ENCODE results near the gene ITPR3. TPM values are rescaled to one million over a fixed set of nuclear protein-coding genes. Genes with fewer than 3 reads are reported as not detected.
"Not testable (repeated sequence)": the region's sequence is repeated elsewhere in the genome, so short reads cannot be mapped to it uniquely, and the experiment has no call there.

The ITPR3 gene
- total and polyA plus RNA-seq, 8 donors, result 70.8 to 147 (median 94.4) TPM

DNA sequence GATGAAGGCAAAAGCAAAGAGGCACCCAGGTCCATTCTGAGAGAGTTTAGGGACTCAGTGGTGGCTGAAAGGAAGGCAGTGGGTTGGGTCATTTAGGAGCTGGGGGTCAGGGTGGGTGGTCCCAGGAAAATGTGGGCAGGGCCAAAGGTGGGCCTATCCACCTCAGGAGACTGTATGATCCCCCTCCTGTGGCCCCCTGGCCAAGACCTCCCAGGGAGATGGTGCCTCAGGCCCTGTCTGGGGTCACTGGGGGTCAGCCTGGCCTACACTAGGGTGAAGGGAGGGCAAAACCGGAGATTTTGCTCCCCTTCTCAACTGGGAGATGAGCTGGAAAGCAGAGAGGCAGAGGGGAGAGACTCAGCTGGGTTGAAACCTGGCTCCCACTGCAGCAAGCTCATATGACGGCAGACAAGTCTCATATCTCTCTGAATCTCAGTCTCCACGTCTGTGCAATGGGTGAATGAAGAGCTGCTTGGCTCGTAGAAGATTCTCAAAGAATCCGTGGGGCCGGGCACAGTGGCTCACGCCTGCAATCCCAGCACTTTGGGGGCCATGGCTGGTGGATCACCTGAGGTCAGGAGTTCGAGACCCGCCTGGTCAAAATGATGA, 29.6 kb upstream of the ITPR3 start:
- intact Hi-C loops (cut with DNase I), result no loop called here
- Histone ChIP-seq H3K27me3 (peaks cover 0 to 19% of the 10 kb centered on the region in 2 donors), H3K27ac (peak overlapping the region; percentile 79 to 83), H3K4me3 (no peak overlapping the region), H3K9me3 (no peaks in the 10 kb centered on the region), H3K4me1 (peaks cover 22 to 30% of the 10 kb centered on the region in 2 donors), H3K36me3 (no peaks in the 10 kb centered on the region)
- no peak for DNase-seq
- TF ChIP-seq, protein P1, sequence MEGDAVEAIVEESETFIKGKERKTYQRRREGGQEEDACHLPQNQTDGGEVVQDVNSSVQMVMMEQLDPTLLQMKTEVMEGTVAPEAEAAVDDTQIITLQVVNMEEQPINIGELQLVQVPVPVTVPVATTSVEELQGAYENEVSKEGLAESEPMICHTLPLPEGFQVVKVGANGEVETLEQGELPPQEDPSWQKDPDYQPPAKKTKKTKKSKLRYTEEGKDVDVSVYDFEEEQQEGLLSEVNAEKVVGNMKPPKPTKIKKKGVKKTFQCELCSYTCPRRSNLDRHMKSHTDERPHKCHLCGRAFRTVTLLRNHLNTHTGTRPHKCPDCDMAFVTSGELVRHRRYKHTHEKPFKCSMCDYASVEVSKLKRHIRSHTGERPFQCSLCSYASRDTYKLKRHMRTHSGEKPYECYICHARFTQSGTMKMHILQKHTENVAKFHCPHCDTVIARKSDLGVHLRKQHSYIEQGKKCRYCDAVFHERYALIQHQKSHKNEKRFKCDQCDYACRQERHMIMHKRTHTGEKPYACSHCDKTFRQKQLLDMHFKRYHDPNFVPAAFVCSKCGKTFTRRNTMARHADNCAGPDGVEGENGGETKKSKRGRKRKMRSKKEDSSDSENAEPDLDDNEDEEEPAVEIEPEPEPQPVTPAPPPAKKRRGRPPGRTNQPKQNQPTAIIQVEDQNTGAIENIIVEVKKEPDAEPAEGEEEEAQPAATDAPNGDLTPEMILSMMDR (IDR thresholded peaks at IDR 0.05), result no peak
- ATAC-seq, result no peak

- TF ChIP-seq, protein P1 (IDR thresholded peaks at IDR 0.05), result no peak
These were observed 28.9 kb upstream of the ITPR3 start for GRCh38 chr6:33592280-33592594.

GRCh38 chr6:33592595-33593413, 28.3 kb upstream of the ITPR3 start:
- no peak overlapping the region for H3K27ac ChIP-seq
- peaks cover 0 to 19% of the 10 kb centered on the region in 2 donors for H3K27me3 ChIP-seq
- H3K36me3 ChIP-seq, result no peaks in the 10 kb centered on the region
- DNase-seq (peak in 1 of 4 donors; percentile 82), ATAC-seq (peak; percentile 3)
- intact Hi-C loops (cut with DNase I), result no loop called here
- peaks cover 22 to 30% of the 10 kb centered on the region in 2 donors for H3K4me1 ChIP-seq
- H3K9me3 ChIP-seq, result no peaks in the 10 kb centered on the region
- TF ChIP-seq, protein P1 (IDR thresholded peaks at IDR 0.05), result no peak
- no peak overlapping the region for H3K4me3 ChIP-seq

More at GRCh38 chr6:33592280-33592594, 28.9 kb upstream of the ITPR3 start:
- intact Hi-C loops (cut with DNase I), result no loop called here
- no peak overlapping the region for H3K27ac ChIP-seq
- DNase-seq (no peak), ATAC-seq (no peak)
- no peaks in the 10 kb centered on the region for H3K9me3 ChIP-seq
- H3K4me3 ChIP-seq, result no peak overlapping the region
- peaks cover 22 to 30% of the 10 kb centered on the region in 2 donors for H3K4me1 ChIP-seq
- H3K36me3 ChIP-seq, result no peaks in the 10 kb centered on the region
- peaks cover 0 to 19% of the 10 kb centered on the region in 2 donors for H3K27me3 ChIP-seq

DNA sequence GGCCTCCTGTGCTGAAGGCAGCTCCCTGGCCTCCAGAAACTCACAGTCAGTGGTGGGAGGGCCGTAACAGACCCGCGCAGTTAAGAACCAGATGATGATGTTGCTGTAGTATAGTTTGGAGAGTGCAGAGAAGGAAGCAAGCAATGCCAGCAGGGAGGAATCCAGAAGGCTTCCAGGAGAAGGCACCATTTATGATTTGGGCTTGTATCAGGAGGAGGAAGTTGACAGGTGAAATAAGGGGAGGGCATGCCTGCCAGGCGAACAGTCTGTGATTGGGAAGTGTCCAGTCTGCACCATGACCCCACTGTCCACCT, 27.8 kb upstream of the ITPR3 start:
- Histone ChIP-seq H3K9me3 (no peaks in the 10 kb centered on the region), H3K27ac (no peak overlapping the region), H3K4me1 (peaks cover 22 to 30% of the 10 kb centered on the region in 2 donors), H3K27me3 (peaks cover 0 to 19% of the 10 kb centered on the region in 2 donors), H3K36me3 (no peaks in the 10 kb centered on the region), H3K4me3 (no peak overlapping the region)
- intact Hi-C loops (cut with DNase I), result no loop called here
- TF ChIP-seq, protein P1 (IDR thresholded peaks at IDR 0.05), result no peak
- DNase-seq (no peak), ATAC-seq (no peak)

DNA sequence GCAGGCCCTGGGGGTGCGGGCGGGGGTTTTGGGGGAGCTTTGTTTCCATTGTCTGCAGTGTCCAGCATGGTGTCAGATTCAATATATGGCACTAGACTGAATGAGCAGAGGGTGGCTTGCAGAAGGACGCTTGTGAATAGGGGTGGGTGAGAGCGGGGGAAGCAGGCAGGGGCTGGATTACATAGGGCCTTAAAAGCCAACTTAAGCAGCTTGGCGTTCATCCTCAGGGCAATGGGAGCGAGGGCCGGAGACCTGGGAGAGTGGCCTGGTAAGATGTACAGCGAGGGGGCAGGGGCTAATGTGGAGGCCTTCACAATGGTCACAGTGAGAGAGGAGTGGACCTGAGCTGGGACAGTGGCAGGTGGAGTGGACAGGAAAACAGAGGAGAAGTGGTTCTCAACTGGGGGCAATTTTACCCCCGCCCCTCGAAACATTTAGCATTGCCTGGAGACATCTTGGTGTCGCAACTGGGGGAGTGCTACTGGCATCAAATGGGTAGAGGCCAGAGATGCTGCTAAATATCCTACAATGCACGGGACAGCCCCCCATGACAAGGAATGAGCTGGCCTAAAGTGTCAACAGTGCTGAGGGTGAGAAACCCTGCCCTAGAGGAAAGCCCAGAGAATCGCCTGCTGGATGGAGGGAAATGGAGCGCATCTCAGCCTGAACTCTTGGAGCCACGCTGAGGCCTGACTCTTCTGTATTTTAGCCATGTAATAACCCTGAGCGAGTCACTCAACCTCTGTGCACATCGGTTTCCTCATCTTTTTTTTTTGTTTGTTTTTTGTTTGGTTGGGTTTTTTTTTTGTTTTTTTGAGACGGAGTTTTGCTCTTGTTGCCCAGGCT, 25.9 kb upstream of the ITPR3 start:
- Histone ChIP-seq H3K27ac (no peak overlapping the region), H3K36me3 (no peaks in the 10 kb centered on the region), H3K4me1 (peaks cover 10 to 25% of the 10 kb centered on the region in 2 donors), H3K4me3 (no peak overlapping the region), H3K9me3 (no peaks in the 10 kb centered on the region), H3K27me3 (peaks cover 0 to 19% of the 10 kb centered on the region in 2 donors)
- TF ChIP-seq, protein P1 (IDR thresholded peaks at IDR 0.05), result no peak
- intact Hi-C loops (cut with DNase I), result no loop called here
- no peak for ATAC-seq
- DNase-seq, result no peak

DNA sequence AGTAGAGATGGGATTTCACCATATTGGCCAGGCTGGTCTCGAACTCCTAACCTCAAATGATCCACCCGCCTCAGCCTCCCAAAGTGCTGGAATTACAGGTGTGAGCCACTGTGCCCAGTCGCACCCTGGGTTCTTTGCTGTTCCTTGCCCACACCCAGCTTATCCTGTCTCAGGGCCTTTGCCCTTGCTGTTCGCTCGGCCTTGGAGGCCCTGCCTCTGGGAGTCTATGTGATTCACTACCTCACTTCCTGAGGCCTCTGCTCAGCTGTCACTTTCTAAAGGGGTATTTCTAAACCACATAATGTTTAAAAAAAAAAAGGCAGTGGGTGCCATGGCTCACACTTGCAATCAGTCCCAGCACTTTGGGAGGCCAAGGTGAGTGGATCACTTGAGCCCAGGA, 24.2 kb upstream of the ITPR3 start:
- intact Hi-C loops (cut with DNase I); ATAC-seq; H3K4me3 ChIP-seq; H3K27ac ChIP-seq; H3K36me3 ChIP-seq; H3K9me3 ChIP-seq; DNase-seq: not testable (repeated sequence)
- H3K27me3 ChIP-seq, result peaks cover 0 to 19% of the 10 kb centered on the region in 2 donors
- H3K4me1 ChIP-seq, result peaks cover 0 to 11% of the 10 kb centered on the region in 2 donors

Data from left lung (tissue), 10 donors.